SK-N-SH treated with all-trans-retinoic acid at 6 μM for 48 hours (cell line): ENCODE measurements around the gene LSM3.

Source experiments
- ATAC-seq: fragments of 200-7000 bp; cut with Tn5 transposase; 3 replicates; pipeline ENCODE4 v1.9.1; 2020; ENCODE audit warnings: mild to moderate bottlenecking, moderate library complexity
- ARNTL ChIP-seq: fragments of 450-650 bp; formaldehyde crosslinking; IDR thresholded peaks from 2 replicates; pipeline ENCODE4 v1.5.0; 2020; ENCODE audit warnings: low read depth, mild to moderate bottlenecking, moderate library complexity, borderline replicate concordance
- BACH2 ChIP-seq: fragments of 250-450 bp; sonication (Bioruptor Pico); IDR thresholded peaks from 2 replicates; pipeline ENCODE4 v1.9.0; 2021; ENCODE audit warnings: mild to moderate bottlenecking, borderline replicate concordance
- CSDC2 ChIP-seq: fragments of 250-450 bp; sonication (Bioruptor Pico); IDR thresholded peaks from 2 replicates; pipeline ENCODE4 v1.5.0; 2020; ENCODE audit warnings: mild to moderate bottlenecking, moderate library complexity
- ESRRG ChIP-seq: fragments of 250-450 bp; sonication (Bioruptor Pico); IDR thresholded peaks from 2 replicates; pipeline ENCODE4 v1.6.1; 2021; ENCODE audit warnings: mild to moderate bottlenecking
- ISL1 ChIP-seq: fragments of 250-450 bp; sonication (Bioruptor Pico); IDR thresholded peaks from 2 replicates; pipeline ENCODE4 v2.1.2; 2022; ENCODE audit warnings: mild to moderate bottlenecking, moderate library complexity
- OSR1 ChIP-seq: fragments of 250-450 bp; sonication (Bioruptor Pico); IDR thresholded peaks from 2 replicates; pipeline ENCODE4 v1.8.0; 2022; ENCODE audit warnings: moderate library complexity, mild to moderate bottlenecking, inconsistent platforms
- PPARA ChIP-seq: fragments of 250-450 bp; sonication (Bioruptor Pico); IDR thresholded peaks from 2 replicates; pipeline ENCODE4 v1.5.0; 2020; ENCODE audit warnings: mild to moderate bottlenecking, borderline replicate concordance
- RARB ChIP-seq: fragments of 250-450 bp; sonication (Bioruptor Pico); IDR thresholded peaks from 2 replicates; pipeline ENCODE4 v1.8.0; 2021; ENCODE audit warnings: mild to moderate bottlenecking, moderate library complexity
- SNAI2 ChIP-seq: fragments of 250-450 bp; sonication (Bioruptor Pico); IDR thresholded peaks from 2 replicates; pipeline ENCODE4 v1.5.0; 2020; ENCODE audit warnings: mild to moderate bottlenecking, moderate library complexity
- TCF4 ChIP-seq: fragments of 250-450 bp; sonication (Bioruptor Pico); IDR thresholded peaks from 2 replicates; pipeline ENCODE4 v1.8.0; 2021; ENCODE audit warnings: mild to moderate bottlenecking, moderate library complexity, borderline replicate concordance
- TOX ChIP-seq: fragments of 250-450 bp; sonication (Bioruptor Pico); IDR thresholded peaks from 2 replicates; pipeline ENCODE4 v1.8.0; 2021; ENCODE audit warnings: mild to moderate bottlenecking, moderate library complexity, borderline replicate concordance
- ZC3H10 ChIP-seq: fragments of 250-450 bp; sonication (Bioruptor Pico); IDR thresholded peaks from 2 replicates; pipeline ENCODE4 v1.5.1; 2021; ENCODE audit warnings: mild to moderate bottlenecking, moderate library complexity
- ZFP3 ChIP-seq: fragments of 250-450 bp; sonication (Bioruptor Pico); IDR thresholded peaks from 2 replicates; pipeline ENCODE4 v1.5.0; 2020; ENCODE audit warnings: mild to moderate bottlenecking, moderate library complexity
- ZNF565 ChIP-seq: fragments of 450-650 bp; formaldehyde crosslinking; conservative IDR thresholded peaks from 2 replicates; pipeline ENCODE4 v1.5.0; 2020; ENCODE audit warnings: low read depth, mild to moderate bottlenecking, moderate library complexity
- ZNF70 ChIP-seq: fragments of 450-650 bp; formaldehyde crosslinking; IDR thresholded peaks from 2 replicates; pipeline ENCODE4 v1.5.0; 2020; ENCODE audit warnings: mild to moderate bottlenecking, moderate library complexity
- ZNF8 ChIP-seq: fragments of 450-650 bp; formaldehyde crosslinking; IDR thresholded peaks from 2 replicates; pipeline ENCODE4 v1.5.0; 2020; ENCODE audit warnings: mild to moderate bottlenecking, moderate library complexity
- TF ChIP-seq, protein P1 (sequence below): fragments of 250-450 bp; sonication (Bioruptor Pico); IDR thresholded peaks from 2 replicates; pipeline ENCODE4 v1.5.1; 2020; ENCODE audit warnings: low read depth, mild to moderate bottlenecking, moderate library complexity
- TF ChIP-seq, protein P2 (sequence below): fragments of 250-450 bp; sonication (Bioruptor Pico); IDR thresholded peaks from 2 replicates; pipeline ENCODE4 v1.8.0; 2020; ENCODE audit warnings: mild to moderate bottlenecking, moderate library complexity, borderline replicate concordance
- TF ChIP-seq, protein P3 (sequence below): fragments of 250-450 bp; sonication (Bioruptor Pico); IDR thresholded peaks from 2 replicates; pipeline ENCODE4 v1.5.1; 2021; ENCODE audit warnings: mild to moderate bottlenecking, moderate library complexity
- TF ChIP-seq, protein P4 (sequence below): fragments of 250-450 bp; sonication (Bioruptor Pico); IDR thresholded peaks from 2 replicates; pipeline ENCODE4 v1.8.0; 2021; ENCODE audit warnings: low read depth, mild to moderate bottlenecking, moderate library complexity, borderline replicate concordance
- TF ChIP-seq, protein P5 (sequence below): fragments of 250-450 bp; sonication (Bioruptor Pico); IDR thresholded peaks from 2 replicates; pipeline ENCODE4 v1.5.0; 2020; ENCODE audit warnings: mild to moderate bottlenecking, moderate library complexity

LSM3 gene

DNA sequence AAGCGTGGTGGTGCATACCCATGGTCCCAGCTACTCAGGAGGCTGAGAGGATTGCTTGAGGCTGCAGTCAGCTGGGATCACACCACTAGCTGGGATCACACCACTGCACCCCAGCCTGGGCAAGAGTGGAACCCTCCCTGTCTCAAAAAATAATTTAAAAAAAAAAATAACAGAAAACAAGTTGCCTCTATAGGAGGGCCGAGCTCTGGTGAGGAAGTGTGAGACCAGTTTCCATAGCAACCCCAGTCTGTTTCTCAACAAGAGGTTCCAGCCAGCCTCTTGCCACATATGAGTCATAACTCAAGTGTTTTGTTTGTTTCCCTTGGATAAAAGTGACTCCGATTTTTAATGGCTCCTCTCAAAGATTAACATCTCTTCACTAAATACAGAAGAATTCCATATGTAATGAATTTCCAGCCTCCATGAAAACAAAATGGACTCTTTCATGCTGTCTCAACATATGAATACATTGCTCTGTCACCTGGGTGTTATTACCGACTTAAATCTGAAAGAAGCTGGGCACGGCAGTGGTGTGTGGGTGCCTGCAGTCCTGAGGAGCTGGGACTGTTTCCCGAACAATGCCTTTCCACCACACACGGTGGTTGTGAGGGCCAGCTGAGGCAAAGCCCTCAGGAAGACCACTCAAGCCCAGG, 34.1 kb upstream of the LSM3 start:
- TF ChIP-seq PPARA (no peak), RARB (CRISPR knock-in tag) (no peak), ZNF565 (CRISPR knock-in tag) (peak; percentile 69; the same call in 1 of the 2 replicates), ISL1 (CRISPR knock-in tag) (peak; percentile 88), OSR1 (CRISPR knock-in tag) (no peak), ARNTL (CRISPR knock-in tag) (no peak), BACH2 (no peak), ZNF8 (CRISPR knock-in tag) (peak; percentile 30; the same call in 1 of the 2 replicates), ZC3H10 (CRISPR knock-in tag) (no peak), TOX (CRISPR knock-in tag) (no peak), SNAI2 (0 out of 2 replicates have a peak, but pooled peaks have one; percentile 36), CSDC2 (CRISPR knock-in tag) (peak; percentile 90), TCF4 (CRISPR knock-in tag) (no peak), ZFP3 (no peak)
- TF ChIP-seq, protein P1, sequence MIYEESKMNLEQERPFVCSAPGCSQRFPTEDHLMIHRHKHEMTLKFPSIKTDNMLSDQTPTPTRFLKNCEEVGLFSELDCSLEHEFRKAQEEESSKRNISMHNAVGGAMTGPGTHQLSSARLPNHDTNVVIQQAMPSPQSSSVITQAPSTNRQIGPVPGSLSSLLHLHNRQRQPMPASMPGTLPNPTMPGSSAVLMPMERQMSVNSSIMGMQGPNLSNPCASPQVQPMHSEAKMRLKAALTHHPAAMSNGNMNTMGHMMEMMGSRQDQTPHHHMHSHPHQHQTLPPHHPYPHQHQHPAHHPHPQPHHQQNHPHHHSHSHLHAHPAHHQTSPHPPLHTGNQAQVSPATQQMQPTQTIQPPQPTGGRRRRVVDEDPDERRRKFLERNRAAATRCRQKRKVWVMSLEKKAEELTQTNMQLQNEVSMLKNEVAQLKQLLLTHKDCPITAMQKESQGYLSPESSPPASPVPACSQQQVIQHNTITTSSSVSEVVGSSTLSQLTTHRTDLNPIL (CRISPR knock-in tag), result 0 out of 2 replicates have a peak, but pooled peaks have one; percentile 58
- TF ChIP-seq, protein P2, sequence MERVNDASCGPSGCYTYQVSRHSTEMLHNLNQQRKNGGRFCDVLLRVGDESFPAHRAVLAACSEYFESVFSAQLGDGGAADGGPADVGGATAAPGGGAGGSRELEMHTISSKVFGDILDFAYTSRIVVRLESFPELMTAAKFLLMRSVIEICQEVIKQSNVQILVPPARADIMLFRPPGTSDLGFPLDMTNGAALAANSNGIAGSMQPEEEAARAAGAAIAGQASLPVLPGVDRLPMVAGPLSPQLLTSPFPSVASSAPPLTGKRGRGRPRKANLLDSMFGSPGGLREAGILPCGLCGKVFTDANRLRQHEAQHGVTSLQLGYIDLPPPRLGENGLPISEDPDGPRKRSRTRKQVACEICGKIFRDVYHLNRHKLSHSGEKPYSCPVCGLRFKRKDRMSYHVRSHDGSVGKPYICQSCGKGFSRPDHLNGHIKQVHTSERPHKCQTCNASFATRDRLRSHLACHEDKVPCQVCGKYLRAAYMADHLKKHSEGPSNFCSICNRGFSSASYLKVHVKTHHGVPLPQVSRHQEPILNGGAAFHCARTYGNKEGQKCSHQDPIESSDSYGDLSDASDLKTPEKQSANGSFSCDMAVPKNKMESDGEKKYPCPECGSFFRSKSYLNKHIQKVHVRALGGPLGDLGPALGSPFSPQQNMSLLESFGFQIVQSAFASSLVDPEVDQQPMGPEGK (CRISPR knock-in tag), result no peak
- TF ChIP-seq, protein P3, sequence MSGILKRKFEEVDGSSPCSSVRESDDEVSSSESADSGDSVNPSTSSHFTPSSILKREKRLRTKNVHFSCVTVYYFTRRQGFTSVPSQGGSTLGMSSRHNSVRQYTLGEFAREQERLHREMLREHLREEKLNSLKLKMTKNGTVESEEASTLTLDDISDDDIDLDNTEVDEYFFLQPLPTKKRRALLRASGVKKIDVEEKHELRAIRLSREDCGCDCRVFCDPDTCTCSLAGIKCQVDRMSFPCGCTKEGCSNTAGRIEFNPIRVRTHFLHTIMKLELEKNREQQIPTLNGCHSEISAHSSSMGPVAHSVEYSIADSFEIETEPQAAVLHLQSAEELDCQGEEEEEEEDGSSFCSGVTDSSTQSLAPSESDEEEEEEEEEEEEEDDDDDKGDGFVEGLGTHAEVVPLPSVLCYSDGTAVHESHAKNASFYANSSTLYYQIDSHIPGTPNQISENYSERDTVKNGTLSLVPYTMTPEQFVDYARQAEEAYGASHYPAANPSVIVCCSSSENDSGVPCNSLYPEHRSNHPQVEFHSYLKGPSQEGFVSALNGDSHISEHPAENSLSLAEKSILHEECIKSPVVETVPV (CRISPR knock-in tag), result no peak
- TF ChIP-seq, protein P4, sequence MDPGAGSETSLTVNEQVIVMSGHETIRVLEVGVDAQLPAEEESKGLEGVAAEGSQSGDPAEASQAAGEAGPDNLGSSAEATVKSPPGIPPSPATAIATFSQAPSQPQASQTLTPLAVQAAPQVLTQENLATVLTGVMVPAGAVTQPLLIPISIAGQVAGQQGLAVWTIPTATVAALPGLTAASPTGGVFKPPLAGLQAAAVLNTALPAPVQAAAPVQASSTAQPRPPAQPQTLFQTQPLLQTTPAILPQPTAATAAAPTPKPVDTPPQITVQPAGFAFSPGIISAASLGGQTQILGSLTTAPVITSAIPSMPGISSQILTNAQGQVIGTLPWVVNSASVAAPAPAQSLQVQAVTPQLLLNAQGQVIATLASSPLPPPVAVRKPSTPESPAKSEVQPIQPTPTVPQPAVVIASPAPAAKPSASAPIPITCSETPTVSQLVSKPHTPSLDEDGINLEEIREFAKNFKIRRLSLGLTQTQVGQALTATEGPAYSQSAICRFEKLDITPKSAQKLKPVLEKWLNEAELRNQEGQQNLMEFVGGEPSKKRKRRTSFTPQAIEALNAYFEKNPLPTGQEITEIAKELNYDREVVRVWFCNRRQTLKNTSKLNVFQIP, result no peak
- TF ChIP-seq, protein P5, sequence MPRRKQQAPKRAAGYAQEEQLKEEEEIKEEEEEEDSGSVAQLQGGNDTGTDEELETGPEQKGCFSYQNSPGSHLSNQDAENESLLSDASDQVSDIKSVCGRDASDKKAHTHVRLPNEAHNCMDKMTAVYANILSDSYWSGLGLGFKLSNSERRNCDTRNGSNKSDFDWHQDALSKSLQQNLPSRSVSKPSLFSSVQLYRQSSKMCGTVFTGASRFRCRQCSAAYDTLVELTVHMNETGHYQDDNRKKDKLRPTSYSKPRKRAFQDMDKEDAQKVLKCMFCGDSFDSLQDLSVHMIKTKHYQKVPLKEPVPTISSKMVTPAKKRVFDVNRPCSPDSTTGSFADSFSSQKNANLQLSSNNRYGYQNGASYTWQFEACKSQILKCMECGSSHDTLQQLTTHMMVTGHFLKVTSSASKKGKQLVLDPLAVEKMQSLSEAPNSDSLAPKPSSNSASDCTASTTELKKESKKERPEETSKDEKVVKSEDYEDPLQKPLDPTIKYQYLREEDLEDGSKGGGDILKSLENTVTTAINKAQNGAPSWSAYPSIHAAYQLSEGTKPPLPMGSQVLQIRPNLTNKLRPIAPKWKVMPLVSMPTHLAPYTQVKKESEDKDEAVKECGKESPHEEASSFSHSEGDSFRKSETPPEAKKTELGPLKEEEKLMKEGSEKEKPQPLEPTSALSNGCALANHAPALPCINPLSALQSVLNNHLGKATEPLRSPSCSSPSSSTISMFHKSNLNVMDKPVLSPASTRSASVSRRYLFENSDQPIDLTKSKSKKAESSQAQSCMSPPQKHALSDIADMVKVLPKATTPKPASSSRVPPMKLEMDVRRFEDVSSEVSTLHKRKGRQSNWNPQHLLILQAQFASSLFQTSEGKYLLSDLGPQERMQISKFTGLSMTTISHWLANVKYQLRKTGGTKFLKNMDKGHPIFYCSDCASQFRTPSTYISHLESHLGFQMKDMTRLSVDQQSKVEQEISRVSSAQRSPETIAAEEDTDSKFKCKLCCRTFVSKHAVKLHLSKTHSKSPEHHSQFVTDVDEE (CRISPR knock-in tag), result peak; percentile 56; the same call in 1 of the 2 replicates
- TF ChIP-seq, all 23 proteins: peak for 7
- ATAC-seq, result peak; percentile 80

DNA sequence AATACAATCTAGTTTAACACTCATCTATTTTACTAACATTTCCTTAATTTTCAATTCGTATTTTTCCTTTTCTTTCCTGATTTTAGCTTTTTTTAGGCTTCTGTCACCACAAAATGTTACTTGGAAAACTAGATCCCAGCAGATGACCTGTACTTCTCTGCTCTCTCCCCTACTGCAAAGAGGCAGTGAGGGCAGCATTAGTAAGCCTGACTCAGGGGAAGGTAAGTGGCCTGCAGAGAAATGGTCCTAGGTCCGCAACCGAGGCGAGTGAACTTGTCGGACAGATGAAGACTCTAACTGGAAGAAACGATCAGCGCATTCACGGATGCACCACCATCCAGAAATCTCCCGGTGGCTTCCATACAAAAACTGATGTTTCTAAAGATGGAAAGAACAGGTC, 33.4 kb upstream of the LSM3 start:
- no peak for ATAC-seq
- TF ChIP-seq ZFP3 (peak; percentile 51; the same call in 1 of the 2 replicates), CSDC2 (CRISPR knock-in tag) (peak; percentile 24; the same call in 1 of the 2 replicates), ISL1 (CRISPR knock-in tag) (no peak)

DNA sequence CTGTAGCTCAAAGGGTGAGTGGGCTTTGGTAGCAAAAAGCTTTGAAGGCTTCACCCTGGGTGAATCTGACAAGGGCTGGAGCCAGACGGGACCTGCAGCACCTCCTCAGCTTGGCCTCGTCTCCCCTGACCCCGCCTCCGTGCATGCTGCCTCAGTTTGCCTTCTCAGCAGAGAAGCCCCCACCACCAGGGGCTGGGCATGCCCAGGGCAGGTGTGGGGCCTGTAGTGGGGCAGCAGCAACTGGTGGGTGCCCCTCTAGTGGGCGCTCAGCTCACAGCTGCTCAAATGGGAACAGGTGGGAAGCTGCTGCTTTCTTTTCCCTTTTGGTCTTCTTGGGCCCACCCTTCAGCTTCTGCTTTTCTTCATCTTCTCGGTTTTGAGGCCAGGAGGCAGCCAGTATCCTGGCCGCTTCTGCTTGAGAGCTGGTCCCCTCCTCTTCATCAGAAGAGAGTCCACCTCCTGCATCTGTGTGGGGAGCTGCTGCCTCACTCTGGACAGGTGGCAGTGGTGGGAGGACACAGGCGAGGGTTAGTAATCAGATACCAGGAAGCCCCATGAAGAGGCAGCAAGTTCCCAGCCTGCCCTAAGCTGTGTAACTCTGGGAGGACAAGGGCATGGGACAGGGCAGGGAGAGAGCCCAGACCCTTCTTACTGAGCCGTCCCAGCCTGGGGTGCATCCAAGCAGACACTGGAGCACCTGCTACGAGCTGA, 32.8 kb upstream of the LSM3 start:
- no peak for ATAC-seq
- TF ChIP-seq ZNF70 (CRISPR knock-in tag) (no peak), ZNF8 (CRISPR knock-in tag) (no peak), RARB (CRISPR knock-in tag) (no peak), BACH2 (no peak), ISL1 (CRISPR knock-in tag) (no peak), ESRRG (CRISPR knock-in tag) (no peak), TCF4 (CRISPR knock-in tag) (no peak), ZFP3 (no peak)
- TF ChIP-seq, protein P3 (CRISPR knock-in tag), result no peak
- TF ChIP-seq, protein P2 (CRISPR knock-in tag), result no peak
- TF ChIP-seq, protein P1 (CRISPR knock-in tag), result no peak
